ENCODE data around the gene KRT7. TPM values are rescaled to one million over a fixed set of nuclear protein-coding genes. Genes with fewer than 3 reads are reported as not detected.
A peak's percentile ranks its signal among the peaks of the same experiment; 100 is the strongest.

The KRT7 gene
- polyA plus RNA-seq, 1 of the 3 experiments (the other 2 are of a cell fraction), result 5.4 TPM

- TF ChIP-seq MEF2A (IDR thresholded peaks at IDR 0.05; ENCODE audit: borderline replicate concordance, low read depth), result no peak
These were observed 19.3 kb upstream of the KRT7 start (continued) for GRCh38 chr12:52213564-52214420.

DNA sequence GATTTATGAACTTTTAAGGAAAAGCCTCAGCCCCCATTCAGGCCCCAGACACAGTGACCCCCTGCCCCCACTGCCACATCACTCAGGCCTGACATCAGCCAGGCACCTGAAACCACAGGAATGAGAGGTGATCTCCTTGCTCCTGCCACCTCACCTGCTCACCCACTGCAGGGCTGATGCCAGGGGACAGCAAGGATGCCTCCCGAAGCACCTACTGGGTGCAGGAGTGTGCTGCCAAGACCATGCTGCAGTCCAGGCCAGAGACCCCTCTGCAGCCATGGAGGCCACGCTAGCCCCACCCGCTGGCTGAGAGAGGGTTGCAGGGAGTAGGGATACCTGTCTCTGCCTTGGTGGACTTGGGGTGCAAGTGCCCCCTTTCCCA lies 18.6 kb upstream of the KRT7 start:
- TF ChIP-seq REST (IDR thresholded peaks at IDR 0.05; ENCODE audit: low read depth, low read length) (no peak), RXRA (IDR thresholded peaks at IDR 0.05; ENCODE audit: borderline replicate concordance, low read depth) (no peak), TEAD4 (IDR thresholded peaks at IDR 0.05; ENCODE audit: borderline replicate concordance, insufficient read depth) (no peak), SIN3A (IDR thresholded peaks at IDR 0.05; ENCODE audit: borderline replicate concordance, low read depth, low read length) (no peak), EZH2phosphoT487 (IDR thresholded peaks at IDR 0.05; ENCODE audit: borderline replicate concordance, low read depth) (no peak), MEF2A (IDR thresholded peaks at IDR 0.05; ENCODE audit: borderline replicate concordance, low read depth) (no peak), RAD21 (IDR thresholded peaks at IDR 0.05; ENCODE audit: low read length) (peak; percentile 46), SMC3 (IDR thresholded peaks at IDR 0.05; ENCODE audit: low read depth, low read length) (peak; percentile 34; the same call in 1 of the 2 replicates), NFIC (IDR thresholded peaks at IDR 0.05; ENCODE audit: borderline replicate concordance) (no peak), FOXM1 (IDR thresholded peaks at IDR 0.05; ENCODE audit: low read depth) (no peak), PBX3 (IDR thresholded peaks at IDR 0.05) (no peak), TCF12 (IDR thresholded peaks at IDR 0.05) (no peak), GATA2 (CRISPR knock-in tag; IDR thresholded peaks at IDR 0.05) (no peak)
- TF ChIP-seq, protein P1, sequence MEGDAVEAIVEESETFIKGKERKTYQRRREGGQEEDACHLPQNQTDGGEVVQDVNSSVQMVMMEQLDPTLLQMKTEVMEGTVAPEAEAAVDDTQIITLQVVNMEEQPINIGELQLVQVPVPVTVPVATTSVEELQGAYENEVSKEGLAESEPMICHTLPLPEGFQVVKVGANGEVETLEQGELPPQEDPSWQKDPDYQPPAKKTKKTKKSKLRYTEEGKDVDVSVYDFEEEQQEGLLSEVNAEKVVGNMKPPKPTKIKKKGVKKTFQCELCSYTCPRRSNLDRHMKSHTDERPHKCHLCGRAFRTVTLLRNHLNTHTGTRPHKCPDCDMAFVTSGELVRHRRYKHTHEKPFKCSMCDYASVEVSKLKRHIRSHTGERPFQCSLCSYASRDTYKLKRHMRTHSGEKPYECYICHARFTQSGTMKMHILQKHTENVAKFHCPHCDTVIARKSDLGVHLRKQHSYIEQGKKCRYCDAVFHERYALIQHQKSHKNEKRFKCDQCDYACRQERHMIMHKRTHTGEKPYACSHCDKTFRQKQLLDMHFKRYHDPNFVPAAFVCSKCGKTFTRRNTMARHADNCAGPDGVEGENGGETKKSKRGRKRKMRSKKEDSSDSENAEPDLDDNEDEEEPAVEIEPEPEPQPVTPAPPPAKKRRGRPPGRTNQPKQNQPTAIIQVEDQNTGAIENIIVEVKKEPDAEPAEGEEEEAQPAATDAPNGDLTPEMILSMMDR (IDR thresholded peaks at IDR 0.05), result peak; percentile 52
- TF ChIP-seq, protein P2, sequence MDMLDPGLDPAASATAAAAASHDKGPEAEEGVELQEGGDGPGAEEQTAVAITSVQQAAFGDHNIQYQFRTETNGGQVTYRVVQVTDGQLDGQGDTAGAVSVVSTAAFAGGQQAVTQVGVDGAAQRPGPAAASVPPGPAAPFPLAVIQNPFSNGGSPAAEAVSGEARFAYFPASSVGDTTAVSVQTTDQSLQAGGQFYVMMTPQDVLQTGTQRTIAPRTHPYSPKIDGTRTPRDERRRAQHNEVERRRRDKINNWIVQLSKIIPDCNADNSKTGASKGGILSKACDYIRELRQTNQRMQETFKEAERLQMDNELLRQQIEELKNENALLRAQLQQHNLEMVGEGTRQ (IDR thresholded peaks at IDR 0.05; ENCODE audit: borderline replicate concordance, low read depth, low read length), result no peak
- H2AFZ ChIP-seq (ENCODE audit: low read depth), result no peak overlapping the region
- H3K9me2 ChIP-seq, result no peaks in the 10 kb centered on the region
- H3K79me2 ChIP-seq (ENCODE audit: insufficient read depth), result no peaks in the 10 kb centered on the region
- WGBS (ENCODE audit: low lambda C conversion rate), result no CpG with 5 or more reads among the region's 3 CpGs
- no peaks in the 10 kb centered on the region for H3K9me3 ChIP-seq
- POLR2A ChIA-PET, result no interaction called here
- H3K27ac ChIP-seq (ENCODE audit: low read depth in 2 of 2, low read length in 1 of 2), result no peak overlapping the region
- no peaks in the 10 kb centered on the region for H3K36me3 ChIP-seq (replicated peaks in 1 of 2; ENCODE audit: control insufficient read depth in 1 of 2, insufficient read depth in 2 of 2, low read length in 1 of 2)
- no peak overlapping the region for H3K9ac ChIP-seq
- no peaks in the 10 kb centered on the region for H4K20me1 ChIP-seq (ENCODE audit: insufficient read depth)
- H3K4me2 ChIP-seq, result no peak overlapping the region
- H3K4me3 ChIP-seq (ENCODE audit: low read depth in 2 of 2, low read length in 1 of 2), result no peak overlapping the region
- H3K4me1 ChIP-seq (ENCODE audit: control insufficient read depth in 1 of 2, insufficient read depth in 2 of 2, low read depth in 1 of 2, low read length in 1 of 2), result peaks cover 15 to 61% of the 10 kb centered on the region in 2 experiments; a peak in 3 of 4 replicates
- DNase-seq, result no peak
- peaks cover 7% of the 10 kb centered on the region for H3F3A ChIP-seq (replicated peaks; ENCODE audit: insufficient read depth)
- H3K27me3 ChIP-seq (ENCODE audit: insufficient read depth), result no peaks in the 10 kb centered on the region
- CTCF ChIA-PET, result interaction anchor here (0.6 to 5.9 kb wide), 18 partner anchors 8 to 737 kb away, joined by 3 to 51 read pairs (median 12); no protein-coding TSS in a partner anchor

Measured in SK-N-SH (cell line).